Neural cell (in vitro differentiated cells): ENCODE data around the gene TXNRD1. TPM values are rescaled to one million over a fixed set of nuclear protein-coding genes. Genes with fewer than 3 reads are reported as not detected.

Experiments used
- H2AFZ ChIP-seq: fragments of 200-600, 300-800 bp; sonication (generic), shearing (Covaris generic); 2 replicates; pipeline ENCODE4 v1.6.0; 2014; ENCODE audit warnings: low read depth, mild to moderate bottlenecking, antibody characterized with exemption, low read length, moderate library complexity
- H3F3A ChIP-seq: fragments of 200-600 bp; shearing (Covaris generic); 2 replicates; pipeline ENCODE4 v1.6.1; 2016; ENCODE audit warnings: mild to moderate bottlenecking, moderate library complexity, mixed read lengths, antibody characterized with exemption, low read length; ENCODE audit not compliant: insufficient read depth, poor library complexity, severe bottlenecking
- H3K27ac ChIP-seq: fragments of 200-600, 300-800 bp; sonication (generic), shearing (Covaris generic); 2 replicates; pipeline ENCODE4 v1.5.1; 2014; ENCODE audit warnings: mild to moderate bottlenecking, low read length, moderate library complexity
- H3K27me3 ChIP-seq: fragments of 300-800, 200-600 bp; sonication (generic), shearing (Covaris generic); 2 replicates; pipeline ENCODE4 v1.6.0; 2014; ENCODE audit warnings: mild to moderate bottlenecking, low read depth, low read length, moderate library complexity; ENCODE audit not compliant: insufficient read depth
- H3K36me3 ChIP-seq: fragments of 300-800, 200-600 bp; sonication (generic), shearing (Covaris generic); 2 replicates; pipeline ENCODE4 v1.5.1; 2014; ENCODE audit warnings: mild to moderate bottlenecking, antibody characterized with exemption, low read length, moderate library complexity; ENCODE audit not compliant: insufficient read depth
- H3K4me2 ChIP-seq: fragments of 300-800, 200-600 bp; sonication (generic), shearing (Covaris generic); 2 replicates; pipeline ENCODE4 v1.6.0; 2014; ENCODE audit warnings: mild to moderate bottlenecking, low read length
- H3K4me3 ChIP-seq: fragments of 300-800, 200-600 bp; sonication (generic), shearing (Covaris generic); 2 replicates; pipeline ENCODE4 v1.5.1; 2014; ENCODE audit warnings: mild to moderate bottlenecking, low read length, moderate library complexity
- H3K79me2 ChIP-seq: fragments of 200-600 bp; shearing (Covaris generic); replicated peaks from 2 replicates; pipeline ENCODE4 v1.6.0; 2014; ENCODE audit warnings: mild to moderate bottlenecking, low read length, moderate library complexity; ENCODE audit not compliant: insufficient read depth
- H3K9ac ChIP-seq: fragments of 300-800, 200-600 bp; sonication (generic), shearing (Covaris generic); 2 replicates; pipeline ENCODE4 v1.6.1; 2016; ENCODE audit warnings: mild to moderate bottlenecking, low read length, mixed read lengths
- H3K9me2 ChIP-seq: fragments of 200-600 bp; shearing (Covaris generic); 2 replicates; pipeline ENCODE4 v1.6.1; 2016; ENCODE audit warnings: mild to moderate bottlenecking, low read length, mixed read lengths; ENCODE audit not compliant: insufficient read depth
- H3K9me3 ChIP-seq: fragments of 200-600, 300-800 bp; sonication (generic), shearing (Covaris generic); 2 replicates; pipeline ENCODE4 v1.6.1; 2016; ENCODE audit warnings: mild to moderate bottlenecking, mixed run types, low read length, moderate library complexity, mixed read lengths
- H4K20me1 ChIP-seq: fragments of 200-600 bp; shearing (Covaris generic); 2 replicates; pipeline ENCODE4 v1.6.1; 2016; ENCODE audit warnings: mild to moderate bottlenecking, mixed run types; ENCODE audit not compliant: insufficient read depth
- EP300 ChIP-seq: fragments of 450-650 bp; conservative IDR thresholded peaks from 2 replicates; pipeline ENCODE4 v1.6.1; 2014; ENCODE audit warnings: antibody characterized with exemption, mild to moderate bottlenecking, moderate library complexity; ENCODE audit not compliant: poor library complexity, severe bottlenecking
- EZH2 ChIP-seq: fragments of 200-600, 300-800 bp; shearing (Covaris generic), sonication (generic); IDR thresholded peaks from 2 replicates; pipeline ENCODE4 v1.6.1; 2014; ENCODE audit warnings: antibody characterized with exemption, low read length, borderline replicate concordance, mild to moderate bottlenecking; ENCODE audit not compliant: insufficient read depth, poor library complexity, severe bottlenecking
- MXI1 ChIP-seq: fragments of 450-650 bp; conservative IDR thresholded peaks from 2 replicates; pipeline ENCODE4 v1.6.1; 2014; ENCODE audit warnings: antibody characterized with exemption, mild to moderate bottlenecking; ENCODE audit not compliant: poor library complexity, severe bottlenecking
- POLR2AphosphoS5 ChIP-seq: IDR thresholded peaks from 2 replicates; pipeline ENCODE4 v1.6.1; 2012
- RAD21 ChIP-seq: fragments of 450-650 bp; conservative IDR thresholded peaks from 2 replicates; pipeline ENCODE4 v1.6.1; 2014; ENCODE audit warnings: antibody characterized with exemption, mild to moderate bottlenecking, moderate library complexity
- REST ChIP-seq: IDR thresholded peaks from 2 replicates; pipeline ENCODE4 v1.6.1; 2012; ENCODE audit warnings: borderline replicate concordance
- SMC3 ChIP-seq: fragments of 450-650 bp; conservative IDR thresholded peaks from 2 replicates; pipeline ENCODE4 v1.6.1; 2014; ENCODE audit warnings: antibody characterized with exemption, mild to moderate bottlenecking, moderate library complexity; ENCODE audit not compliant: poor library complexity
- TAF1 ChIP-seq: IDR thresholded peaks from 2 replicates; pipeline ENCODE4 v1.6.1; 2012; ENCODE audit warnings: low read depth
- polyA plus RNA-seq: library from polyadenylated mRNA; depleted of rRNA; stranded (reverse); fragments of >200 nt; gene quantifications from 2 replicates; pipeline ENCODE4 v1.2.3, GENCODE V29; 2014
- TF ChIP-seq, protein P1 (sequence below): fragments of 450-650 bp; IDR thresholded peaks from 2 replicates; pipeline ENCODE4 v1.5.1; 2014; ENCODE audit warnings: antibody characterized with exemption, mild to moderate bottlenecking, moderate library complexity; ENCODE audit not compliant: poor library complexity, severe bottlenecking

Gene TXNRD1
- polyA plus RNA-seq, 1 donor from 2014 or later: 59.6 TPM

DNA sequence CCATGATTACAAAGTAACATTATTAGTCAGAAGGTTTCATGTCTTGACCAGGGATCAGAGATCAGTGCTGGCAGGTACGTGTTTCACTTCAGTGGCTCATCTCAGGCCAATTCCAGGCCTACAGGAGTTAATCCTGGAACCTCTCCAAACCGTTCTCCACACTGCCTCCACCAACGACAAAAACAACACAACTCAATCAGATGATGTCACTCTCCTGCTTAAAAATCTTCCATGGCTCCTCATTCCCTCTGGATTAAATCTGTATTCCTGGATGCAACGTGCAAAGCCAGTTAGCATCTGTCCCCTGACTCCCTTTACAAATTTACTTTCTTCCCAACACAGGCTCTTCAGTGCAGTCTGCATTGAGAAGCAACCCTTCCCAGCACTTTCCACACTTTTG lies 34.3 kb upstream of the TXNRD1 start:
- H3K9me3 ChIP-seq: peaks cover 5% of the 10 kb centered on the region
- no peaks in the 10 kb centered on the region for H3K27me3 ChIP-seq
- H3K9ac ChIP-seq: no peak overlapping the region
- H3K36me3 ChIP-seq: no peaks in the 10 kb centered on the region
- H2AFZ ChIP-seq: no peak overlapping the region
- H3K27ac ChIP-seq: no peak overlapping the region
- no peak overlapping the region for H3K4me3 ChIP-seq
- no peaks in the 10 kb centered on the region for H3F3A ChIP-seq
- H3K79me2 ChIP-seq: no peaks in the 10 kb centered on the region
- H4K20me1 ChIP-seq: no peaks in the 10 kb centered on the region
- no peaks in the 10 kb centered on the region for H3K9me2 ChIP-seq
- no peak overlapping the region for H3K4me2 ChIP-seq
- no peak for TF ChIP-seq EP300
- no peak for TF ChIP-seq RAD21
- TF ChIP-seq, protein P1, sequence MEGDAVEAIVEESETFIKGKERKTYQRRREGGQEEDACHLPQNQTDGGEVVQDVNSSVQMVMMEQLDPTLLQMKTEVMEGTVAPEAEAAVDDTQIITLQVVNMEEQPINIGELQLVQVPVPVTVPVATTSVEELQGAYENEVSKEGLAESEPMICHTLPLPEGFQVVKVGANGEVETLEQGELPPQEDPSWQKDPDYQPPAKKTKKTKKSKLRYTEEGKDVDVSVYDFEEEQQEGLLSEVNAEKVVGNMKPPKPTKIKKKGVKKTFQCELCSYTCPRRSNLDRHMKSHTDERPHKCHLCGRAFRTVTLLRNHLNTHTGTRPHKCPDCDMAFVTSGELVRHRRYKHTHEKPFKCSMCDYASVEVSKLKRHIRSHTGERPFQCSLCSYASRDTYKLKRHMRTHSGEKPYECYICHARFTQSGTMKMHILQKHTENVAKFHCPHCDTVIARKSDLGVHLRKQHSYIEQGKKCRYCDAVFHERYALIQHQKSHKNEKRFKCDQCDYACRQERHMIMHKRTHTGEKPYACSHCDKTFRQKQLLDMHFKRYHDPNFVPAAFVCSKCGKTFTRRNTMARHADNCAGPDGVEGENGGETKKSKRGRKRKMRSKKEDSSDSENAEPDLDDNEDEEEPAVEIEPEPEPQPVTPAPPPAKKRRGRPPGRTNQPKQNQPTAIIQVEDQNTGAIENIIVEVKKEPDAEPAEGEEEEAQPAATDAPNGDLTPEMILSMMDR: no peak
- no peak for TF ChIP-seq POLR2AphosphoS5
- no peak for TF ChIP-seq EZH2
- TF ChIP-seq TAF1: no peak
- no peak for TF ChIP-seq SMC3
- no peak for TF ChIP-seq MXI1
- TF ChIP-seq REST: no peak

DNA sequence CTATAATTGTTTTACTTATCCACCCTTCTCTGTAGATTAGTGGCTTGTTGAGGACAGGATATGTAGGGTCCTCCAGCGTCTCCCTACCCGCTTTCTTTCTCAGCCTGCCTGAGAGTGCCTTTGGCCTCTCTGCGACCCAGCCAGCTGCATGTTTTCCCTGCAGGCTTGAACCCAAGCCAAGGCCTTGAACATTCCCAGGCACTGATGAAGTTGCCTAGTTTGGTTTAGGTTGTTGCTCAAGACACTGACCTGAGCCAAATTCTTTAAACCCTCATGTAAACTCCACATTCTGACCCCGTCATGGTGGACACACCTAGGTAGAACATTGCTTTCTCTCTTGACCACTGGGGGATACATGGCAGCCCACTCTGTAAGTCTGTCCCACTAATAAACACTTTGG lies 33.4 kb upstream of the TXNRD1 start:
- Histone ChIP-seq H3K27me3 (no peaks in the 10 kb centered on the region), H3F3A (no peaks in the 10 kb centered on the region), H3K9ac (no peak overlapping the region), H3K9me3 (peaks cover 5% of the 10 kb centered on the region), H3K4me2 (no peak overlapping the region), H4K20me1 (no peaks in the 10 kb centered on the region), H3K9me2 (no peaks in the 10 kb centered on the region), H3K4me3 (no peak overlapping the region), H2AFZ (no peak overlapping the region), H3K79me2 (no peaks in the 10 kb centered on the region), H3K36me3 (no peaks in the 10 kb centered on the region), H3K27ac (no peak overlapping the region)
- TF ChIP-seq TAF1: no peak
- no peak for TF ChIP-seq POLR2AphosphoS5
- TF ChIP-seq, protein P1: no peak
- TF ChIP-seq EZH2: no peak
- TF ChIP-seq SMC3: no peak
- TF ChIP-seq EP300: no peak
- no peak for TF ChIP-seq MXI1
- no peak for TF ChIP-seq REST
- no peak for TF ChIP-seq RAD21
